D721Med (cell line): ENCODE results near the gene MAMLD1.

Experiments
- DNase-seq: peaks from one replicate; pipeline ENCODE4 v3.0.0; 2011; ENCODE audit warnings: low spot score; ENCODE audit not compliant: insufficient read length
- FAIRE-seq: peaks from 2 replicates; lab custom pipeline; 2011; peaks lifted over from hg19 to GRCh38; lab: Jason Lieb, UNC
- TF ChIP-seq, protein P1 (sequence below): IDR thresholded peaks from 2 replicates; pipeline ENCODE4 v1.5.1; 2012; ENCODE audit warnings: mild to moderate bottlenecking, control low read depth; ENCODE audit not compliant: insufficient read depth; ENCODE audit errors: missing control alignments

Gene MAMLD1

GRCh38 chrX:150446151-150446550 is 83.0 kb downstream of the MAMLD1 start:
- TF ChIP-seq, protein P1, sequence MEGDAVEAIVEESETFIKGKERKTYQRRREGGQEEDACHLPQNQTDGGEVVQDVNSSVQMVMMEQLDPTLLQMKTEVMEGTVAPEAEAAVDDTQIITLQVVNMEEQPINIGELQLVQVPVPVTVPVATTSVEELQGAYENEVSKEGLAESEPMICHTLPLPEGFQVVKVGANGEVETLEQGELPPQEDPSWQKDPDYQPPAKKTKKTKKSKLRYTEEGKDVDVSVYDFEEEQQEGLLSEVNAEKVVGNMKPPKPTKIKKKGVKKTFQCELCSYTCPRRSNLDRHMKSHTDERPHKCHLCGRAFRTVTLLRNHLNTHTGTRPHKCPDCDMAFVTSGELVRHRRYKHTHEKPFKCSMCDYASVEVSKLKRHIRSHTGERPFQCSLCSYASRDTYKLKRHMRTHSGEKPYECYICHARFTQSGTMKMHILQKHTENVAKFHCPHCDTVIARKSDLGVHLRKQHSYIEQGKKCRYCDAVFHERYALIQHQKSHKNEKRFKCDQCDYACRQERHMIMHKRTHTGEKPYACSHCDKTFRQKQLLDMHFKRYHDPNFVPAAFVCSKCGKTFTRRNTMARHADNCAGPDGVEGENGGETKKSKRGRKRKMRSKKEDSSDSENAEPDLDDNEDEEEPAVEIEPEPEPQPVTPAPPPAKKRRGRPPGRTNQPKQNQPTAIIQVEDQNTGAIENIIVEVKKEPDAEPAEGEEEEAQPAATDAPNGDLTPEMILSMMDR, result no peak
- FAIRE-seq (no peak), DNase-seq (no peak)

DNA sequence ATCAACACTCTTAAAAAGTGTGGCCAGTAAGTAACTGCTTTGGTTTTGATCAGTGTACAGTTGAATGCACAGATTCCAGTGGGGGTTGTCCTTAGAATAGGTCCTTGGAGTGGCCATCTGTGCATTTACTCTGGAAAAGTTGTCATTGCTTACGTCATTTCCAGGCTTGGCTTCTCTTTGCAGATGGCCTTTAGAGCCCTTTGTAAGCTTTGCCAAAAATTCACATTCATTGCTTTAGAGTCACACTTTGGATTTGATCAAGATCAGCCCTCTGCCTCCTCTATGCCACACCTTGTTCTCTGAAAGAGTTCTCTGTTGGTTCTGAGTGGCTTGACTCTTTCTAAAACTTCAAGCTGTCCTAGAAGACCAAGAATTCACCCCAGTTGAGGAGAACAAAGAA is 83.9 kb downstream of the MAMLD1 start:
- DNase-seq (no peak), FAIRE-seq (no peak)
- TF ChIP-seq, protein P1, result no peak

GRCh38 chrX:150449313-150449712 is 86.2 kb downstream of the MAMLD1 start:
- TF ChIP-seq, protein P1, result no peak
- no peak for FAIRE-seq

DNA sequence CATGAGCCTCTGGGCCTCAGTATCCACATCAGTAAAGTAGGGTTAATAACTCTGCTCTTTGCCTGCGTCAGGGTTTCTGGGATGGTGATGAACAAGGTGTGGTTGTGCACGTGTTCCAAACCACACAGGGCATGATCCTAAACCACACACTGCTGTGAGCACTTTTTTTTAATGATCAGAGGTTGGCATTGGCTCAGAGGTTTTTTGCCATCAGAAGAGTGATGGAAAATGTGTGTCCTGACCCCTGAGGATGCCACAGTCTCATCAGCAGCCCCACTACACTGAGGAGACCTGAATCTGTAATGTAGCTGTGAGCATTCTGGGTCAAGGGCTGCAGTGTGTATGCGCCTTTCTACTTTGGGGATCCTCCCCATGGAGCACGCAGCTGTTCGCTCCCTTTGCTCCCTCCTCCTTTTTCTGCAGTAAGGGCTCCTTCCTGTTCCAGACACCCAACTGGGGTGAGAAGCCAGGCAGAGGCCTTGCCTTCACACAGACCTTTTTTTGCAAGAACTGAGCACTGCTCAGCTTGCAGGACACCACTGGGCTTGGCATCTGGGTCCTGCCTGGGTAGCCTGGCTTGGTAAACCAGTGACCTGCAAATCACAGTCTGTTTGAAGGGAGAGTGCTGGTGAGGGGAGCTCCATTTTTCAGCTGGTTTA is 87.5 kb downstream of the MAMLD1 start:
- FAIRE-seq (no peak), DNase-seq (no peak)

More at GRCh38 chrX:150449313-150449712, 86.2 kb downstream of the MAMLD1 start:
- DNase-seq, result no peak

GRCh38 chrX:150451953-150452352 is 88.8 kb downstream of the MAMLD1 start:
- TF ChIP-seq, protein P1, result no peak
- FAIRE-seq, result no peak

More for the DNA sequence above, 87.5 kb downstream of the MAMLD1 start:
- TF ChIP-seq, protein P1, result no peak

DNA sequence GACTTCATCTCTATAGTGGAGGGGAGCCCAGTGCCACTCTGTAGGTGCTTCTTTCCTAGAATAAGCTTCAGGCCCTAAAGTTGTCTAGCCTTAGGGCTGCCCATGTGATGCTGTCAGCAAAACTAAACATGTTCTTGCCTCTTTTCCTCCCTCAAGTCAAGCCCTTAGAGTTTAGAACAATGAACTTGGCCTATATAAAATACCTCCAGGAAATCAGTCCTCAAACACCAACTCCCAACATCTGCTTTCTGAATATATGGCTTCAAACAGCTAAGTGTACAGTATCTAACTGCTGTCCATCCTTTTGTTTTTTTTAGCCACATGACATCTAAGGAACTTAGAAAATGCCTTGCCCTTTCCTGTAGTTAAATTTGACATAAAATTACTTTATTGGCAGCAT is 91.0 kb downstream of the MAMLD1 start:
- DNase-seq (no peak), FAIRE-seq (no peak)
- TF ChIP-seq, protein P1, result no peak

More at GRCh38 chrX:150451953-150452352, 88.8 kb downstream of the MAMLD1 start:
- no peak for DNase-seq

DNA sequence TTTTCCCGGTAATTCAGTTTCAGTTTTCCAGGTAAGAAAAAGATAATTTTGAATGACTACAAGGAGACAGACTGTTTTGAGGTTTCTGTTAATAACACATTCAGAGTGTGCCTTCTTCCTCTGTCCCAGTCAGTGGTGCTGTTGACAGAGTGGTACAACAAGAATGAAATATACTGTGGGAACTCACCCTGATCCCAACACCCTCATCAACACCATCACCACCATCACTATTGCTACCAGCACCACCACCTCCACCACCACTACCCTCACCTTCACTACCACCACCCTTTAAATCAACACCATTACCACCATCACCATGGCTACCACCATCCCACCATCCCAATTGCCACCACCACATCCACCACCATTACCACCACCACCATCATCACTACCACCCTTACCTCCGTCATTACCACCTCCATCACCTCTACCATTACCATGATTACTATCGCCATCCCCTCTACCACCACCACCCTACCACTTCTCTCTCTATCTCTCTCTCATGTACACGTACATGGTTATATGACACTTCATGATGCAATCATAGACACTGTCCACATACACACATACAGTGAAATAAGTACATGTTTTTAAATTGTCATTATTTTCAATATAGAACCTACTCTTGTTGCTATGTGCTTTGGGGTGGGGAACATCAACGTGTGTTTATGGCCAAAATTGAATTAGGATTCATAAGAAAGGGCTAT is 91.5 kb downstream of the MAMLD1 start:
- TF ChIP-seq, protein P1, result no peak
- no peak for DNase-seq
- FAIRE-seq, result no peak
